Loucy (cell line): ENCODE data around the gene SKIC8.
A peak's percentile ranks its signal among the peaks of the same experiment; 100 is the strongest.

Experiments
- H2AFZ ChIP-seq: fragments of 200-600 bp; sonication (generic); 2 replicates; pipeline ENCODE4 v1.6.0; 2016; ENCODE audit warnings: antibody characterized with exemption, mild to moderate bottlenecking, low read length, moderate library complexity
- H3F3A ChIP-seq: fragments of 200-600 bp; 2 replicates; pipeline ENCODE4 v1.6.0; 2016; ENCODE audit warnings: antibody characterized with exemption, low read depth, mild to moderate bottlenecking
- H3K27me3 ChIP-seq: fragments of 200-600 bp; sonication (generic); 2 replicates; pipeline ENCODE4 v1.6.1; 2014; ENCODE audit warnings: low read length, mild to moderate bottlenecking; ENCODE audit not compliant: insufficient read depth, poor library complexity, severe bottlenecking
- H3K36me3 ChIP-seq: fragments of 200-600 bp; sonication (generic); 2 replicates; pipeline ENCODE4 v1.6.1; 2016; ENCODE audit warnings: low read length; ENCODE audit not compliant: insufficient read depth
- H3K4me1 ChIP-seq: fragments of 200-600 bp; sonication (generic); 2 replicates; pipeline ENCODE4 v1.5.1; 2014; ENCODE audit warnings: low read length, mild to moderate bottlenecking; ENCODE audit not compliant: insufficient read depth, poor library complexity, severe bottlenecking
- H3K4me2 ChIP-seq: fragments of 200-600 bp; sonication (generic); 2 replicates; pipeline ENCODE4 v1.6.0; 2014; ENCODE audit warnings: antibody characterized with exemption, low read length, low read depth, mild to moderate bottlenecking; ENCODE audit not compliant: poor library complexity, severe bottlenecking
- H3K4me3 ChIP-seq: fragments of 200-600 bp; sonication (generic); 2 replicates; pipeline ENCODE4 v1.5.1; 2014; ENCODE audit warnings: low read length, mild to moderate bottlenecking, mixed read lengths; ENCODE audit not compliant: poor library complexity, severe bottlenecking
- H3K79me2 ChIP-seq: fragments of 200-600 bp; sonication (generic); 2 replicates; pipeline ENCODE4 v1.6.1; 2014; ENCODE audit warnings: low read length; ENCODE audit not compliant: insufficient read depth
- H3K9ac ChIP-seq: fragments of 200-600 bp; sonication (generic); 2 replicates; pipeline ENCODE4 v1.6.0; 2014; ENCODE audit warnings: mild to moderate bottlenecking, low read depth, low read length, moderate library complexity; ENCODE audit not compliant: poor library complexity, severe bottlenecking
- H3K9me2 ChIP-seq: fragments of 200-600 bp; sonication (generic); replicated peaks from 2 replicates; pipeline ENCODE4 v1.6.1; 2016; ENCODE audit warnings: low read depth, low read length, mixed read lengths
- H3K9me3 ChIP-seq: fragments of 200-600 bp; sonication (generic); 2 replicates; pipeline ENCODE4 v1.6.1; 2014; ENCODE audit warnings: mild to moderate bottlenecking, antibody characterized with exemption, low read length, low read depth; ENCODE audit not compliant: insufficient read depth
- H4K20me1 ChIP-seq: fragments of 200-600 bp; sonication (generic); 2 replicates; pipeline ENCODE4 v1.6.0; 2014; ENCODE audit warnings: antibody characterized with exemption, low read length, mild to moderate bottlenecking; ENCODE audit not compliant: insufficient read depth, poor library complexity, severe bottlenecking
- CTCF ChIP-seq: fragments of 200-600 bp; sonication (generic); conservative IDR thresholded peaks from 2 replicates; pipeline ENCODE4 v1.5.1; 2014; ENCODE audit warnings: mild to moderate bottlenecking, antibody characterized with exemption, low read length
- EZH2phosphoT487 ChIP-seq: fragments of 200-600 bp; IDR thresholded peaks from 2 replicates; pipeline ENCODE4 v1.6.1; 2018; ENCODE audit warnings: antibody characterized with exemption, mild to moderate bottlenecking, moderate library complexity, borderline replicate concordance

The SKIC8 gene

DNA sequence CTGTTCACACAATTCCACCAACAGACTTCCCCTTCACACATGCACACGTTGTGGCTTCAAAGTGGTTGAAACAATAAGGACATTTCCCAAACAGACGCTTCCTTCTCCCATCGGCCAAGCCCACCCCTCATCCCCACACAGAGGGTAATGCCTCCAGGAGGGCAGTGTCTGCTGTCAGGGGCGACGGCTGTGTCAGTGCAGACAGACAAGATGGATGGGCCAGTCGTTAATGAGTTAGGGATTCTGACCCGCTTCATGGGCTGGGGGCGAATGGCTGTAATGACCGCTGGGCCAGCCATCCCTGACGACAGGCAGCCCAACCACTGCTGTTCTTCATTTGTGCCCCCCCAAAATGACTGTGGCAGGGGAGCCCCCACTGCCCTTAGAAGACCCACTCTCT is 20.2 kb upstream of the SKIC8 start:
- Histone ChIP-seq H3F3A (no peaks in the 10 kb centered on the region), H3K79me2 (no peaks in the 10 kb centered on the region), H3K9ac (no peak overlapping the region), H3K36me3 (no peaks in the 10 kb centered on the region), H4K20me1 (no peaks in the 10 kb centered on the region), H3K4me1 (no peaks in the 10 kb centered on the region), H3K27me3 (no peaks in the 10 kb centered on the region), H3K4me3 (no peak overlapping the region), H3K9me3 (no peaks in the 10 kb centered on the region), H2AFZ (no peak overlapping the region), H3K4me2 (no peak overlapping the region), H3K9me2 (no peaks in the 10 kb centered on the region)
- TF ChIP-seq EZH2phosphoT487 (no peak), CTCF (no peak)

DNA sequence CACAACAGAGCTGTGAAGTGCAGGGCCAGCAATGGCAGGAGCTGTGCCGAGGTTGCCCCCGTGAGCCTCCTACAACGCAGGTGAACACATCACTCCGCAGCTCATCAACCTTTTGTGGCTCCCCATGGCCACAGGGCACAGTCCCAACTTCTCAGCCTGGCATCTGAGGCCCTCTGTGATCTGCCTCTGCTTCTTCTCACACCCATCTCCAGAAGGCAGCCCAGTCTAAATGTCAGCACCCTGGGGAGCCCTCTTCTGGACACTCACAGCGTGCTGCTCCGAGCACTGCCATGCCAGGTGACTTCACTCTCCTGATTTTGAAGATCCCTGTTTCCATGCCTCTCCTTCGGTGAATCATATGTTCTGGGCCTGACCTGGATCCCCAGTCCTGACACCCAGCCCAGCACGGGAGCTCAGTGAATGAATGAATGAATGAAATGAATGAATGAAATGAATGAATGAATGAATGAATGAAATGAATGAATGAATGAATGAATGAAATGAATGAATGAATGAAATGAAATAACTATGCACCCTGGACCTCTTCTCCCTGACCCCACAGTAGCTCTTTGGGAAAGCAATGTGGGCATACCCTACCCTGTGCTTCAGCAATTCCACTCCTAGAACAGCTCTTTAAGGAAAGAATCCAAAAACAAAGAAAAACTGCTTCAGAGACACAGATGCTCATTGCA is 17.9 kb upstream of the SKIC8 start:
- Histone ChIP-seq H4K20me1 (no peaks in the 10 kb centered on the region), H3K4me1 (no peaks in the 10 kb centered on the region), H3K27me3 (no peaks in the 10 kb centered on the region), H3K9ac (no peak overlapping the region), H3K9me2 (no peaks in the 10 kb centered on the region), H3K79me2 (no peaks in the 10 kb centered on the region), H3K4me3 (no peak overlapping the region), H3K36me3 (no peaks in the 10 kb centered on the region), H3K9me3 (no peaks in the 10 kb centered on the region), H3K4me2 (no peak overlapping the region), H3F3A (no peaks in the 10 kb centered on the region), H2AFZ (no peak overlapping the region)
- TF ChIP-seq CTCF = peak; percentile 27
- TF ChIP-seq EZH2phosphoT487 = no peak

DNA sequence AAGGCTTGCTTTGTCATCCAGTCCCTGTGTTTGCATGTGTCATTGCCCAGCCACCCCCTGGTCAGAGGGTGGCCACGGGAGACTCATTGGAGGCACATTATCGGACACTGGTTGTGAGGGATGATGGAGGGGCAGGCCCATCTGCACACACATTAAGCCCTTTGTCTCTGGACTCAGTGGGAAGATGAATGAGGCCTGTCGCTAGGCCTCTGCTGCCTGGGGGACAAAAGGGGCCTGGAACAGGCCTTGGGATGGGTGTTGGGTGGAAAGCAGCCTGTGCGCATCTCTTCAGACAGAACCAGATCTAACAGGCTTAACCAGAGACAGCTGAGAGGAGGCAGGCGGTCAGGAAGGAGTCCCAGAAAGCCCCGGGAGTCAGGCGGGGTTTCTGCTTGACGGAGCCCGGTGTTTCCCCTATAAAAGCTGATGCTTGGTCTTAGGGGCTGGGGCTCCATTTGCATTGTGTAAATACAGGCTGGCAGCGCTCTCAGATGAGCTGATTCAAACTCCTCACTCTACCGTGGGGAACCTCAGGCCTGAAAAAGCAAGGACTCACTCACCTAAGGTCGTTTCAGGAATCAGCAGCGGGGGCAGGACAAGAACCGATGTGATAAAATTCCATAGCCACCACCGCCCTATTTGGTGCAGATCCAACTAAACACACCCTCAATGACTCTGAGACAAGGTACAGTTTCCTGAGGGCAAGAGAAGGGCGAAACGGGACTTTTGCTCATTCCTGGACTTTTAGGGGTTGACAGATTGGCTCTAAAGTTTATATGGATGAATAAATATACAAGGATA is 17.1 kb upstream of the SKIC8 start:
- H3K4me2 ChIP-seq = no peak overlapping the region
- no peaks in the 10 kb centered on the region for H3K4me1 ChIP-seq
- H3K27me3 ChIP-seq = no peaks in the 10 kb centered on the region
- H3K36me3 ChIP-seq = no peaks in the 10 kb centered on the region
- H3K4me3 ChIP-seq = no peak overlapping the region
- H3K9ac ChIP-seq = no peak overlapping the region
- no peaks in the 10 kb centered on the region for H3K9me3 ChIP-seq
- H2AFZ ChIP-seq = no peak overlapping the region
- no peaks in the 10 kb centered on the region for H3F3A ChIP-seq
- TF ChIP-seq EZH2phosphoT487 (no peak), CTCF (no peak)
- H3K79me2 ChIP-seq = no peaks in the 10 kb centered on the region
- no peaks in the 10 kb centered on the region for H3K9me2 ChIP-seq
- no peaks in the 10 kb centered on the region for H4K20me1 ChIP-seq
